Activated naive CD4-positive, alpha-beta T cell (primary cell): ENCODE measurements around the gene PFDN5.
A peak's percentile ranks its signal among the peaks of the same experiment; 100 is the strongest.

Experiments used
- DNase-seq, 4 experiments: peaks; one replicate each; lab custom pipeline; 2025; lab: John Stamatoyannopoulos, UW

The PFDN5 gene

DNA sequence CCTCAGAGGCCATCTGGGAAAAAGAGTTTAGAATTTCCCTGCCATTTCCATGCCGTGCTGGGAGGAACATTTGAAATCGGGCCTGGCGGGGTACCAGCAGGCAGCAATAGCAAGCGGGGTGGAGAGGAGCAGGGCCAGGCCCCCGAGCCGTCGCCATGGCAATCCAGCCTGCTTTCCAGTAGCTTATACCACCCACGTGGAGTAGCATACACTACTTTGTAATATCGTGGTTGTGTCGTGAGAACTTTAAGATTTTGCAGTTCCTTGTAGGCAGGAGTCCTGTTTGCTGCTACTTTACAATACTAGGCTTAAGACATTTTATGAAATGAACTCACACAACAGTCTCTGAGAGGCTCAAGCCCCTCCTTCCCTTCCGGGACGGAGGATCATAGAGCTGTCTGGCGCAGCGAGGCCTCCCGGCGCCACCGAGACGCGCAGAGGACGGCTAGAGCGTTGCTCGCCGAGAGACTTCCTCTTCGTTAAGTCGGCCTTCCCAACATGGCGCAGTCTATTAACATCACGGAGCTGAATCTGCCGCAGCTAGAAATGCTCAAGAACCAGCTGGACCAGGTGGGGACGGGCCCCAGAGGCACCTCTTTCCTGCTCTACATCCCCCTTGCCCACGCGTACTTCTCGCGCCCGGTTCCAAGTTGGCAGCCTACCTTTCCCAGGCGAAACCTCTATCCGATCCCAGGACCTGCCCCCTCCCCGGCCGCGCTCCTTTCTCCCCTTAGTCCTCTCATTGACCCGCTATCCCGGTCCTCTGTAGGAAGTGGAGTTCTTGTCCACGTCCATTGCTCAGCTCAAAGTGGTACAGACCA lies at the start of gene PFDN5:
TSS of gene PFDN5 (plus strand) at position 473 of the 821 bp plus-strand sequence. CDS start at position 499, 26 bp downstream.
- peak; percentile 47 to 83 (median 66) for DNase-seq

GRCh38 chr12:53251477-53252348 lies 43.6 kb upstream of the PFDN5 start:
- DNase-seq = peak in 3 of 4 experiments; percentile 48 to 70 (median 58)

DNA sequence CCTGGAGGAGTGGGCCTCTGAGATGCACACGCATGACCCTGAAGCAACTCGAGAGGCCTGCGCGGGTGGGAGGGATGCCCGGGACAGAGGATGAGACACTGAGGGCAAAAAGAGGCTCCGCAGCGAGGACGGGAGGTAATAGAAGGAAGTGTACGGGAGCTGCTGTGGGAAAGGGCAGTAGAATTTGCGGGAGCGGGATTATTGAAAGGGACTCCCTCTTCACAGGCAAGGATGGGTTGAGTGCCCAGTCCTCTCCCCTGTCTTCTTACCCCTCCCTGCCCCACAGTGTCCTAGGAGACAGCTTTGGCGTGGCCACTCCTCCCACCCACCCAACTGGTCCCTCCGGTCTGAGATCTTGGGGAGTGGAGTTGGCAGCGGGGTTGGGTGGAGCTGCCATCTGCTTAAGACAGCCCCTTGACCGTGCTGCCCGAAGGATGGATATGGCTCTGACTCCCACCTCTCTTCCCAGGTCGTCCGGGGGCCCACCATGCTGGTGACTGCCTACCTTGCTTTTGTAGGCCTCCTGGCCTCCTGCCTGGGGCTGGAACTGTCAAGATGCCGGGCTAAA lies 42.9 kb upstream of the PFDN5 start:
- no peak for DNase-seq

GRCh38 chr12:53253298-53253697 lies 42.0 kb upstream of the PFDN5 start:
- DNase-seq = no peak

DNA sequence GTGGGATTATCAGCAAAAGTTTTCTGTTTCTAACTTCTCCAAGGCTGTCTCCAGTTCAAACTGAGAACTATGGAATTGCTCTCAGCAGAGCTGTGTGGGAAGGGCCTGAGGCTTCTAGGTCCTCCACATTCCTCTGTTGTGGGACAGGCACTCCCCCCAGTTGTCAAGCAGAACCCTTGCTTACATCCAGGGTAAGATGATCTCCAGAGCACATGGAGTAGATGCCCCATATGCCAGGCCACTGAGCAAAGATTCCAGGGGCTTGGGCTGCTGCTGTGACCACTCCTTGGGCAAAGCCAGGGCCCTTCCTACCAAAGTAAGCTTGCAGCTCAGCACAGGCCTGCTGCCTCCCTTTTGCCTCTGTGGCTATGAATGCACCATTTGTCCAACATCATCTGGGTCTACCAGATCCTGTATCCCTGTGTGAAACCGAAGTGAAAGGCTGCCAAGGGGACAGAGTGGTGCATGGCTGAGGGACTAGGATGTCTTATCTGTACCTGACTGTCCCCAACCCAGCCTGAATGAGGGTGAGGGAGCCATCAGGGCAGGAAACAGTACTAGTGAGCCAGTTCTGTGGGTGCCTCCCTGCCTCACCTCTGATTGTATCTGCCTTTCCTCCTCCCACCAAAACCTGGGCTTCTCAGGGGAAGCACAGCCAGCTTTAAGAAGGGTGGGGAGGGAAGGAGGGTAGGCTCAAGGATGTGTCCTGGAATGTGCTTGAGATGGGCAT lies 40.4 kb upstream of the PFDN5 start:
- DNase-seq = no peak

DNA sequence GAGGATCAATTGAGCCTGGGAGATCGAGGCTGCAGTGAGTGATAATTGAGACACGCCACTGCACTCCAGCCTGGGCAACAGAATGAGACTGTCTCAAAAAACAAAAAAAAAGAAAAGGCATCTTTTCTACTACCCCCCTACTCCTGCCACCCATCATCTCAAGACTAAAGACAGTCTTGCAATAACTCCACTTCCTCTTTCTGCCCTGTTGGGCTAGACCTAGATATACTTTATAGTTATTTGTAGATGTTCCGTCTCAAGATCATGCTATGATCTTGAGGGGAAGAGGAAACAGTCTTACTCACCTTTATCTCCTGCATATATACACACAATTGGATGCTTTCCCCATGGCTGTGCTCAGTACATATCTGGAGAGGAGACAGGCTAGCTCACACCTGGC lies 39.3 kb upstream of the PFDN5 start:
- DNase-seq = no peak

DNA sequence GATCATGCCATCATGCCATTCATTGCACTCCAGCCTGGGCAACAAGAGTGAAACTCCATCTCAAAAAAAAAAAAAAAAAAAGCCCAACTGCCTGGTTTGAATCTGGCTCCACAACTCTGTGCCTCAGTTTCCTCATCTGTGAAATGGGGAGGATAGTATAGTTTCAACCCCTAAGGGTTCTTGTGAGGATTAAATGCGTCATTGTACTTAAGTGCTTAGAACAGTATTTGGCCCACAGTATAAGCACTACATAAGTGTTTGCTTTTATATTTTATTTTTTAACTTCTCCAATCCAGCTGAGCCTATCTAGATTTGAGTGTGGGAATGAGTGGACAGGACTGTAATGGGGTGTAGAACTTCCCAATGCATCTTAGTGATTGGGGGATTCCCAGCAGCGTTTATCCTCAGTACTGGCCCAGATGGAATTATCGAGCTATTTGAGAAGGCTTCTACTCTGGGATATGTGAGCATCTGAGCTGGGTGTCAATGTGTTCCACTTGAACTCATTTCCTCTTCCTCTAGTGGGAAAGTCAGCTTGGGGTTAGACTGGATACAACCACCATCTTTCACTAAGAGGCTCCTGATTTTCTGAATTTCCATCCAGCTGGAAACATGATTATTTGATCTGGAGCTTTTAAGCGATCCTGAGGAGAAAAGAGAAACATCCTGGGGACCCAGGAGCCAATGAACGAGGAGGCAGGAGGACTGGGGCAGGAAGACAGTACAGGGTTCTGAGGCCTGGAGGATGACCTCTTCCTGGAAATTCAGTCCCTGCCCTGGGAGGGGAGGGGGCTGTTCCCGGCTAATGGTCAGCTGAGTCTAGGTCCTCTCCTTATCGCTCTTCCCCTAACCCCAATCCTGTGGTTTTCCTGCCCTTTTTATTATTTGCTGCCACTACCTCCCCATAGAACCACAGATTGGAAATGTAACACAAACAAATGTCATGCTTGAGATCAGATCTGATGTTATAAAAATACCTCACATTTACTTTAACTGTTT lies 36.5 kb upstream of the PFDN5 start:
- no peak for DNase-seq

- DNase-seq = no peak
Observed at GRCh38 chr12:53259891-53260290, 35.5 kb upstream of the PFDN5 start.

GRCh38 chr12:53265783-53266182 lies 29.6 kb upstream of the PFDN5 start:
- no peak for DNase-seq

DNA sequence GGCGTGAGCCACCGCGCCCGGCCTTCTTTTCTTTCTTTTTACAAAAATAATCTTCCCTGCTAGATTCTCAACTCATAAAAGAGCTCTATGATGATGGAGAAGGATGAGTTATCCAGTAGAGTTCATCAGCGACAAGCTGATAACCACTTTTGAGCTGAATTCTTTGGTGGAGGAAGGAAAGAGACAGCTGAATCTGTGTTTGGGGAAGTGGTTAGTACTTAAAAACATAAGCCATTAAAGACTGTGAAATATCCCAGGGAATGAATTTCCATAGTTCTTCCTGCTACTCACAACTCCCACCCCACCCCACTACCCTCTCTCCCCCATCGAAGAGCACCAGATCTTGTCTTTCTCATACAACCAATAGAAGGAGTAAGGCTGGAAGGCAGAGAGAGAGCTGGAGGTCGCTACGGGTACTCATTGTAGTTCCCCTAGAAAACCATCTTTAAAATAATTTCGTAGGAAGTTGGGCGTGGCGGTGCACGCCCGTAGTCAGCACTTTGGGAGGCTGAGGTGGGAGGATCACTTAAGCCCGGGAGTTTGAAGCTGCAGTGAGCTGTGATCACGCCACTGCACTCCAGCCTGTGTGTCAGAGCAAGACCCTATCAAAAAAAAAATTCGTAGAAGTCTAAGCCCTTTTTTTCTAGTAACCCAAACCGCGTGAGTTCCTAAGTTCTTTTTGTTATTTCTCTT lies 27.9 kb upstream of the PFDN5 start:
- DNase-seq = no peak

GRCh38 chr12:53267999-53268629 lies 27.2 kb upstream of the PFDN5 start, which contains the start of gene ESPL1:
Gene ESPL1 (plus strand): TSS chr12:53268299. CDS start chr12:53268767, 468 bp downstream.
- DNase-seq = peak; percentile 50 to 74 (median 59)

- no peak for DNase-seq
Observed at GRCh38 chr12:53268630-53269562, 26.4 kb upstream of the PFDN5 start.

DNA sequence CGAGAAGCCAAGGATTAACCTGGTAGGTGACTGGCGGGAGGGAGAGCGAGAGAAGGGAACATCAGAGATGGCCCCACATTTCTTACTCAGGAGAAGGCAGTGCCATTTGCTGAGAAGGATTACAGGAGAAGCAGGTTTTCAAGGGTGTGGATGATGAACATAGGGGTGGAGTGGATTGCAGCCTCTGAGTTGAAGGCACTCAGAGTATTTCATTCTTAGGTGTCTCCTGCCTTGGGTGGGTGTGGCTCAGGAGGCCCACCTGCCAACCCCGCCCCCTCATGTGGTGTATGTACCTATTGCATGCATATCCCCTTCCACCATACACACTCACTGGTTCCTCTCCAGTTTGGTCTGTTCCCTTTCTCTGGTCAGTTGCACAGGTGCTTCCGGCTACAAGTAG lies 20.9 kb upstream of the PFDN5 start:
- DNase-seq = no peak

- no peak for DNase-seq
Observed at GRCh38 chr12:53276511-53276910, 18.8 kb upstream of the PFDN5 start.

DNA sequence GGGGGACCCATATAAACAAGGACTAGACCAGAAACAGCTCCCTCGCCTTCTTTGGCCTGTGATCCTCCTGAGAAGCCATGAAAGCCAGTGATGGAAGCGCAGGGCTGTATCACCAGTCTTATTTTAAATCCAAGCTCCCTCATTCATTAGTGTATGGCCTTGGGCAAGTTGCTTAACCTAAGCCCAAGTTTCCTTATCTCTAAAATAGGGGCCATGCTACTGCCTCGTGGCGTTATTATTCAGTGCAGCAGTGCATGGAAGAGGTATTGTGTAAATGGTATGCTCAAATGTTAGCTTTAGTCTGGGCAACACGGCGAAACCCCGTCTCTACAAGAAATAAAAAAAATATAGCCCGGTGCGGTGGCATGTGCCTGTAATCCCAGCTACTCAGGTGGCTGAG lies 17.4 kb upstream of the PFDN5 start:
- DNase-seq = no peak

GRCh38 chr12:53279283-53279869 lies 16.0 kb upstream of the PFDN5 start:
- no peak for DNase-seq

DNA sequence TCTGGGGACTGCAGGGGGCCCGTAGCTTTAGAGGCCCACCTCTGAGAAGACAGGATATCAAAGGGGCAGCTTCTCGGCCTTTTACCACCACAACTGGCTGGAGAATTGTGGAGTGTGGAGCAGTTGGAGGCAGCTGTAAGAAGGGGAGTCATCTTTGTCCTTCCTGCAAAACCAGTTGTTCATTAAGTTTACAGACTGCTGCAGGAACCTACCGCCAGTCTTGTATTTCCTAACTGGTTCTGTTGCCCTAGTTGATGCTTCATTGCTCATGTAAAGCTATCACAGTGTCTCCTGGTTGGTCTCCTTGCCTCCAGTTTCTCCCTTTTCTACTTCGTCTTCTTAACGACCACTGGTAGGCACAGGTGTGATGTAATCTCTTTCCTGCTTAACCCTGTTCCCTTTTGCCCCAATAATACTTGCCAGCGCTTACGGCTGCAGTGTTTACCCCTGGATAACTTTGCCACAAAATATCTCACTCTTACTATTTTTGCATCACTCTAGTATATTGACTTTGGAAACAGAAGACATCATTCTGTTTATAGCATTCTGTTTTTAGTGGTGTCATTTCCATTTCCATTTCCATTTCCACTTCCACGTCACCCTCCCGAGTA lies 15.3 kb upstream of the PFDN5 start:
- no peak for DNase-seq
